SK-N-SH treated with all-trans-retinoic acid at 6 μM for 48 hours (cell line): ENCODE data around the gene CLCF1.

Experiments used
- ARNTL ChIP-seq: fragments of 450-650 bp; formaldehyde crosslinking; IDR thresholded peaks from 2 replicates; pipeline ENCODE4 v1.5.0; 2020; ENCODE audit warnings: low read depth, mild to moderate bottlenecking, moderate library complexity, borderline replicate concordance
- CSRNP3 ChIP-seq: fragments of 250-450 bp; sonication (Bioruptor Pico); IDR thresholded peaks from 2 replicates; pipeline ENCODE4 v1.5.1; 2021; ENCODE audit warnings: mild to moderate bottlenecking, moderate library complexity
- OSR1 ChIP-seq: fragments of 250-450 bp; sonication (Bioruptor Pico); IDR thresholded peaks from 2 replicates; pipeline ENCODE4 v1.8.0; 2022; ENCODE audit warnings: moderate library complexity, mild to moderate bottlenecking, inconsistent platforms
- PATZ1 ChIP-seq: fragments of 250-450 bp; sonication (Bioruptor Pico); IDR thresholded peaks from 2 replicates; pipeline ENCODE4 v1.8.0; 2020; ENCODE audit warnings: mild to moderate bottlenecking, moderate library complexity, borderline replicate concordance
- RARB ChIP-seq: fragments of 250-450 bp; sonication (Bioruptor Pico); IDR thresholded peaks from 2 replicates; pipeline ENCODE4 v1.8.0; 2021; ENCODE audit warnings: mild to moderate bottlenecking, moderate library complexity
- TCF4 ChIP-seq: fragments of 250-450 bp; sonication (Bioruptor Pico); IDR thresholded peaks from 2 replicates; pipeline ENCODE4 v1.8.0; 2021; ENCODE audit warnings: mild to moderate bottlenecking, moderate library complexity, borderline replicate concordance
- ZC3H10 ChIP-seq: fragments of 250-450 bp; sonication (Bioruptor Pico); IDR thresholded peaks from 2 replicates; pipeline ENCODE4 v1.5.1; 2021; ENCODE audit warnings: mild to moderate bottlenecking, moderate library complexity
- ZFP30 ChIP-seq: fragments of 450-650 bp; formaldehyde crosslinking; IDR thresholded peaks from 2 replicates; pipeline ENCODE4 v1.5.0; 2022; ENCODE audit warnings: mild to moderate bottlenecking, moderate library complexity

- TF ChIP-seq ZC3H10 (CRISPR knock-in tag): no peak
- TF ChIP-seq TCF4 (CRISPR knock-in tag): no peak
- no peak for TF ChIP-seq RARB (CRISPR knock-in tag)
- no peak for TF ChIP-seq CSRNP3 (CRISPR knock-in tag)
- TF ChIP-seq PATZ1 (CRISPR knock-in tag): no peak
- no peak for TF ChIP-seq OSR1
- TF ChIP-seq ZFP30 (CRISPR knock-in tag): no peak
- TF ChIP-seq ARNTL (CRISPR knock-in tag): no peak
Observed at GRCh38 chr11:67356864-67357561, 16.4 kb downstream of the CLCF1 start.
